ENCODE measurements around the gene UNC5A.

UNC5A gene

GRCh38 chr5:176781054-176781375 lies 29.3 kb upstream of the UNC5A start:
- DNase-seq (ENCODE audit: low read depth) = no peak
- in situ Hi-C loops (cut with HindIII; ENCODE audit: low sequenced_read_pairs) = no loop called here
- no peak overlapping the region for H3K4me3 ChIP-seq (ENCODE audit: low read depth, low read length)
- TF ChIP-seq CTCF (IDR thresholded peaks at IDR 0.05; ENCODE audit: low read depth, low read length, missing control alignments) = no peak

- DNase-seq (ENCODE audit: low read depth) = no peak
- H3K4me3 ChIP-seq (ENCODE audit: low read depth, low read length) = no peak overlapping the region
Observed at GRCh38 chr5:176781638-176782570, 28.5 kb upstream of the UNC5A start.

GRCh38 chr5:176784218-176785165 lies 25.9 kb upstream of the UNC5A start:
- H3K4me3 ChIP-seq (ENCODE audit: low read depth, low read length) = no peak overlapping the region
- in situ Hi-C loops (cut with HindIII; ENCODE audit: low sequenced_read_pairs) = no loop called here
- peak; percentile 15 for DNase-seq (ENCODE audit: low read depth)
- TF ChIP-seq CTCF (IDR thresholded peaks at IDR 0.05; ENCODE audit: low read depth, low read length, missing control alignments) = no peak

More at GRCh38 chr5:176781638-176782570, 28.5 kb upstream of the UNC5A start:
- TF ChIP-seq CTCF (IDR thresholded peaks at IDR 0.05; ENCODE audit: low read depth, low read length, missing control alignments) = no peak
- in situ Hi-C loops (cut with HindIII; ENCODE audit: low sequenced_read_pairs) = no loop called here

- in situ Hi-C loops (cut with HindIII; ENCODE audit: low sequenced_read_pairs) = no loop called here
- no peak overlapping the region for H3K4me3 ChIP-seq (ENCODE audit: low read depth, low read length)
- TF ChIP-seq CTCF (IDR thresholded peaks at IDR 0.05; ENCODE audit: low read depth, low read length, missing control alignments) = no peak
- DNase-seq (ENCODE audit: low read depth) = no peak
Observed at GRCh38 chr5:176785184-176786145, 24.9 kb upstream of the UNC5A start.

GRCh38 chr5:176787676-176788075 lies 22.7 kb upstream of the UNC5A start:
- in situ Hi-C loops (cut with HindIII; ENCODE audit: low sequenced_read_pairs) = no loop called here
- TF ChIP-seq CTCF (IDR thresholded peaks at IDR 0.05; ENCODE audit: low read depth, low read length, missing control alignments) = no peak
- DNase-seq (ENCODE audit: low read depth) = no peak
- no peak overlapping the region for H3K4me3 ChIP-seq (ENCODE audit: low read depth, low read length)

Data from astrocyte of the cerebellum (primary cell).